ENCODE data around the gene DLST.

Gene DLST

DNA sequence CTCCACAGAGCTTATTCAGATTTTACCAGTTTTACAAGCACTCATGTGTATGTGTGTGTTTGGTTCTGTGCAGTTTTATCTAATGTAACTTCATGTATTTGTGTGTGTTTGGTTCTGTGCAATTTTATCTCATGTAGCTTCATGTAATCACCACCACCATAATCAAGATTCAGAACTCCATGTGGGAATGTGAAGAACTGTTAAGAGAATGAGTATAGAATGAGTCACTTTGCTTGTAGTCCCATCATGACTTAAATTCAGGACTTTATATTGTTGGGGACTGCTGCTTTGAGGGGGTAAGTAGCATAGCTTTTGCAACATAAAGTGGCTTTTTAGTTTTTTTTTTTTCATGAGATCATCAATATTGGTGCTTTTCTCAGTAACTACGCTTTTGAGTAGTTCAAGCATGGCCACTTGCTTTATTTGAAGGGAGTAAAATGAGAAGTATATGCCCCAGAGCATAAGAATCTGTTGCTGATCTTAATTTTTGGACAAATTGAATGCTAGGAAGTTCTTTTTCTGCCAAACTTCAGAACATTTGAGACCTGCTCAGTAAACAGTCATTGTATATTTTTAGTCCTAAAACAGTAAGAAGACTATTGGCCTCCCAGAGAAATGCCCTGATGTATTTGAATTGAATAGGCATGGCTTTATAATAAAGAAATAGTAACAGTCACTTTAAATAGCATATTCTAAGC is 34.6 kb upstream of the DLST start:
- Histone ChIP-seq H3K27ac (ENCODE audit: extremely low read depth, low read depth, low read length) (no peak overlapping the region), H3K9me3 (ENCODE audit: control insufficient read depth, insufficient read depth, low read depth, low read length) (no peaks in the 10 kb centered on the region), H3K4me3 (ENCODE audit: low read depth, low read length) (no peak overlapping the region), H3K36me3 (ENCODE audit: control insufficient read depth in 2 of 2, insufficient read depth in 1 of 2, low read length in 2 of 2) (no peaks in the 10 kb centered on the region), H3K4me1 (ENCODE audit: control insufficient read depth, insufficient read depth, low read length) (no peaks in the 10 kb centered on the region)
- POLR2A ChIA-PET: no interaction called here
- CTCF ChIA-PET: interaction anchor here (0.7 to 8.8 kb wide), 2 partner anchors 13 to 237 kb away, joined by 3 to 73 read pairs; no protein-coding TSS in a partner anchor
- TF ChIP-seq ZNF266 (tag by site-specific recombination; IDR thresholded peaks at IDR 0.05; ENCODE audit: low read depth) (no peak), ZEB2 (tag by site-specific recombination; IDR thresholded peaks at IDR 0.05) (no peak), KLF7 (tag by site-specific recombination; IDR thresholded peaks at IDR 0.05; ENCODE audit: borderline replicate concordance) (no peak), ZNF37A (tag by site-specific recombination; IDR thresholded peaks at IDR 0.05) (no peak), YY2 (tag by site-specific recombination; IDR thresholded peaks at IDR 0.05) (no peak), ZNF292 (tag by site-specific recombination; IDR thresholded peaks at IDR 0.05; ENCODE audit: borderline replicate concordance, low read depth) (no peak), ZNF23 (tag by site-specific recombination; IDR thresholded peaks at IDR 0.05; ENCODE audit: borderline replicate concordance) (no peak), HOXA7 (CRISPR knock-in tag; IDR thresholded peaks at IDR 0.05; ENCODE audit: borderline replicate concordance) (no peak), ZBTB7A (tag by site-specific recombination; IDR thresholded peaks at IDR 0.05; ENCODE audit: low read depth) (no peak), GLIS1 (tag by site-specific recombination; IDR thresholded peaks at IDR 0.05) (no peak), ZNF768 (tag by site-specific recombination; IDR thresholded peaks at IDR 0.05) (no peak), SP2 (tag by site-specific recombination; IDR thresholded peaks at IDR 0.05) (no peak), ZBTB48 (tag by site-specific recombination; IDR thresholded peaks at IDR 0.05) (no peak), IKZF3 (tag by site-specific recombination; IDR thresholded peaks at IDR 0.05) (no peak)
- TF ChIP-seq, protein P1, sequence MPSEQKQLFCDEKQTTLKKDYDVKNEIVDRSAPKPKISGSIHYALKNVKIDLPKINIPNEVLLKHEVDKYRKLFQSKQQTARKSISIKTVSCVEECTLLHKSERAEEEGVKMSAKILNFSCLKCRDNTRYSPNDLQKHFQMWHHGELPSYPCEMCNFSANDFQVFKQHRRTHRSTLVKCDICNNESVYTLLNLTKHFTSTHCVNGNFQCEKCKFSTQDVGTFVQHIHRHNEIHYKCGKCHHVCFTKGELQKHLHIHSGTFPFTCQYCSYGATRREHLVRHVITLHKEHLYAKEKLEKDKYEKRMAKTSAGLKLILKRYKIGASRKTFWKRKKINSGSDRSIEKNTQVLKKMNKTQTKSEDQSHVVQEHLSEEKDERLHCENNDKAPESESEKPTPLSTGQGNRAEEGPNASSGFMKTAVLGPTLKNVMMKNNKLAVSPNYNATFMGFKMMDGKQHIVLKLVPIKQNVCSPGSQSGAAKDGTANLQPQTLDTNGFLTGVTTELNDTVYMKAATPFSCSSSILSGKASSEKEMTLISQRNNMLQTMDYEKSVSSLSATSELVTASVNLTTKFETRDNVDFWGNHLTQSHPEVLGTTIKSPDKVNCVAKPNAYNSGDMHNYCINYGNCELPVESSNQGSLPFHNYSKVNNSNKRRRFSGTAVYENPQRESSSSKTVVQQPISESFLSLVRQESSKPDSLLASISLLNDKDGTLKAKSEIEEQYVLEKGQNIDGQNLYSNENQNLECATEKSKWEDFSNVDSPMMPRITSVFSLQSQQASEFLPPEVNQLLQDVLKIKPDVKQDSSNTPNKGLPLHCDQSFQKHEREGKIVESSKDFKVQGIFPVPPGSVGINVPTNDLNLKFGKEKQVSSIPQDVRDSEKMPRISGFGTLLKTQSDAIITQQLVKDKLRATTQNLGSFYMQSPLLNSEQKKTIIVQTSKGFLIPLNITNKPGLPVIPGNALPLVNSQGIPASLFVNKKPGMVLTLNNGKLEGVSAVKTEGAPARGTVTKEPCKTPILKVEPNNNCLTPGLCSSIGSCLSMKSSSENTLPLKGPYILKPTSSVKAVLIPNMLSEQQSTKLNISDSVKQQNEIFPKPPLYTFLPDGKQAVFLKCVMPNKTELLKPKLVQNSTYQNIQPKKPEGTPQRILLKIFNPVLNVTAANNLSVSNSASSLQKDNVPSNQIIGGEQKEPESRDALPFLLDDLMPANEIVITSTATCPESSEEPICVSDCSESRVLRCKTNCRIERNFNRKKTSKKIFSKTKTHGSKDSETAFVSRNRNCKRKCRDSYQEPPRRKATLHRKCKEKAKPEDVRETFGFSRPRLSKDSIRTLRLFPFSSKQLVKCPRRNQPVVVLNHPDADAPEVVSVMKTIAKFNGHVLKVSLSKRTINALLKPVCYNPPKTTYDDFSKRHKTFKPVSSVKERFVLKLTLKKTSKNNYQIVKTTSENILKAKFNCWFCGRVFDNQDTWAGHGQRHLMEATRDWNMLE (tag by site-specific recombination; conservative IDR thresholded peaks at IDR 0.05; ENCODE audit: low read depth): no peak
- TF ChIP-seq, protein P2, sequence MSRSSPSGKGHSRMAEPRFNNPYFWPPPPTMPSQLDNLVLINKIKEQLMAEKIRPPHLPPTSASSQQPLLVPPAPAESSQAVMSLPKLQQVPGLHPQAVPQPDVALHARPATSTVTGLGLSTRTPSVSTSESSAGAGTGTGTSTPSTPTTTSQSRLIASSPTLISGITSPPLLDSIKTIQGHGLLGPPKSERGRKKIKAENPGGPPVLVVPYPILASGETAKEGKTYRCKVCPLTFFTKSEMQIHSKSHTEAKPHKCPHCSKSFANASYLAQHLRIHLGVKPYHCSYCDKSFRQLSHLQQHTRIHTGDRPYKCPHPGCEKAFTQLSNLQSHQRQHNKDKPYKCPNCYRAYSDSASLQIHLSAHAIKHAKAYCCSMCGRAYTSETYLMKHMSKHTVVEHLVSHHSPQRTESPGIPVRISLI (tag by site-specific recombination; IDR thresholded peaks at IDR 0.05): no peak

DNA sequence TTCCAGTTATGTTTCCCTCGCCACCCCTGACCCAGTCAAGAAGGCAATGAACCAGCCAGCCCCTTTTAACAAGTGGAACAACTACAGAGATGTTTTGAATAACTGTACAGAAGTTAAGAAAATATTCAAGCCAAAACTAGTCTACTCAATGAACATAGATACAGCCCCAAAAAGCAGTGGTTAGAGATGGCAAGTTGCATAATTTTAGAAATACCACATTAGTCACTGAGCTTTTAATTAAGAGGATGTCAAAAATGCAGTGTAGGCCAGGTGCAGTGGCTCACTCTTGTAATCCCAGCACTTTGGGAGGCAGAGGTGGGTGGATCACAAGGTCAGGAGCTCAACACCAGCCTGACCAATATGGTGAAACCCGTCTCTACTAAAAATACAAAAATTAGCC is 32.9 kb upstream of the DLST start:
- ChIA-PET POLR2A (no interaction called here), CTCF (interaction anchor here (0.6 to 8.8 kb wide), 2 partner anchors 12 to 31 kb away, joined by 5 to 73 read pairs; no protein-coding TSS in a partner anchor)
- Histone ChIP-seq H3K9me3 (ENCODE audit: control insufficient read depth, insufficient read depth, low read depth, low read length) (no peaks in the 10 kb centered on the region), H3K4me3 (ENCODE audit: low read depth, low read length) (no peak overlapping the region), H3K4me1 (ENCODE audit: control insufficient read depth, insufficient read depth, low read length) (no peaks in the 10 kb centered on the region), H3K27ac (ENCODE audit: extremely low read depth, low read depth, low read length) (no peak overlapping the region), H3K36me3 (ENCODE audit: control insufficient read depth in 2 of 2, insufficient read depth in 1 of 2, low read length in 2 of 2) (no peaks in the 10 kb centered on the region)
- no peak for TF ChIP-seq ZNF837 (tag by site-specific recombination; IDR thresholded peaks at IDR 0.05)
